Trophoblast cell (in vitro differentiated cells and primary cell): ENCODE results near the gene PPP1R1C.

ENCODE experiments used
- DNase-seq, 2 donors: peaks; one replicate each; pipeline ENCODE4 v3.0.0-alpha.2; 2016
- H2AFZ ChIP-seq: 2 replicates; pipeline ENCODE4 v1.6.1; 2013; ENCODE audit warnings: low read length, moderate library complexity, mild to moderate bottlenecking; ENCODE audit not compliant: insufficient read depth, poor library complexity
- H2AK5ac ChIP-seq: 2 replicates; pipeline ENCODE4 v1.6.1; 2013; ENCODE audit warnings: mild to moderate bottlenecking, low read length
- H2BK120ac ChIP-seq: 2 replicates; pipeline ENCODE4 v1.6.1; 2013; ENCODE audit warnings: low read length, mild to moderate bottlenecking, moderate library complexity; ENCODE audit not compliant: insufficient read depth, poor library complexity
- H2BK12ac ChIP-seq: 2 replicates; pipeline ENCODE4 v1.6.1; 2013; ENCODE audit warnings: mild to moderate bottlenecking, low read length, moderate library complexity
- H2BK5ac ChIP-seq: 2 replicates; pipeline ENCODE4 v1.6.1; 2013; ENCODE audit warnings: low read length, low read depth, moderate library complexity, mild to moderate bottlenecking; ENCODE audit not compliant: poor library complexity
- H3K14ac ChIP-seq: 2 replicates; pipeline ENCODE4 v1.6.1; 2013; ENCODE audit warnings: mild to moderate bottlenecking, low read length
- H3K18ac ChIP-seq: 2 replicates; pipeline ENCODE4 v1.6.1; 2013; ENCODE audit warnings: mild to moderate bottlenecking, low read length
- H3K23ac ChIP-seq: 2 replicates; pipeline ENCODE4 v1.6.1; 2013; ENCODE audit warnings: low read length
- H3K27ac ChIP-seq: 2 replicates; pipeline ENCODE4 v1.5.1; 2013; ENCODE audit warnings: low read depth, mild to moderate bottlenecking, inconsistent platforms, low read length, moderate library complexity
- H3K27me3 ChIP-seq: 2 replicates; pipeline ENCODE4 v1.6.1; 2013; ENCODE audit warnings: inconsistent platforms, mild to moderate bottlenecking, low read length, moderate library complexity; ENCODE audit not compliant: insufficient read depth
- H3K36me3 ChIP-seq, 2 experiments: 1 replicate in 1 of 2; 2 replicates in 1 of 2; pipeline ENCODE4 v1.6.1; 2013; ENCODE audit warnings: low read length in 2 of 2, mild to moderate bottlenecking in 2 of 2, moderate library complexity in 1 of 2; ENCODE audit not compliant: insufficient read depth in 2 of 2, control insufficient read depth in 1 of 2
- H3K4ac ChIP-seq: 2 replicates; pipeline ENCODE4 v1.6.1; 2013; ENCODE audit warnings: low read depth, mild to moderate bottlenecking, low read length, moderate library complexity
- H3K4me1 ChIP-seq, 2 experiments: 1 replicate in 1 of 2; 2 replicates in 1 of 2; pipeline ENCODE4 v1.6.1; 2013; ENCODE audit warnings: low read length in 2 of 2, mild to moderate bottlenecking in 2 of 2, moderate library complexity in 1 of 2; ENCODE audit not compliant: insufficient read depth in 2 of 2, control insufficient read depth in 1 of 2
- H3K4me2 ChIP-seq: 2 replicates; pipeline ENCODE4 v1.6.1; 2013; ENCODE audit warnings: inconsistent platforms, mild to moderate bottlenecking, low read length, moderate library complexity
- H3K4me3 ChIP-seq: 2 replicates; pipeline ENCODE4 v1.5.1; 2013; ENCODE audit warnings: mild to moderate bottlenecking, low read depth, low read length, inconsistent platforms
- H3K79me1 ChIP-seq: one replicate; pipeline ENCODE4 v1.6.1; 2013; ENCODE audit warnings: low read length
- H3K79me2 ChIP-seq: 2 replicates; pipeline ENCODE4 v1.6.1; 2013; ENCODE audit warnings: low read length, mild to moderate bottlenecking; ENCODE audit not compliant: control insufficient read depth, insufficient read depth, poor library complexity
- H3K9ac ChIP-seq: 2 replicates; pipeline ENCODE4 v1.6.1; 2013; ENCODE audit warnings: mild to moderate bottlenecking, low read length
- H3K9me3 ChIP-seq: 2 replicates; pipeline ENCODE4 v1.6.1; 2013; ENCODE audit warnings: low read depth, mild to moderate bottlenecking, control low read depth, inconsistent platforms, low read length; ENCODE audit not compliant: insufficient read depth
- H4K12ac ChIP-seq: 2 replicates; pipeline ENCODE4 v1.6.1; 2013; ENCODE audit warnings: low read depth, mild to moderate bottlenecking, low read length, moderate library complexity
- H4K8ac ChIP-seq: 2 replicates; pipeline ENCODE4 v1.6.1; 2013; ENCODE audit warnings: low read depth, mild to moderate bottlenecking, low read length, moderate library complexity
- H4K91ac ChIP-seq: one replicate; pipeline ENCODE4 v1.6.1; 2013; ENCODE audit warnings: low read depth, mild to moderate bottlenecking, low read length, moderate library complexity
- WGBS: extraction: QIAGEN DNeasy Blood & Tissue Kit; methylation state at CpG from one replicate; pipeline ENCODE4 v1.1.7; 2013; ENCODE audit warnings: missing lambda C conversion rate; ENCODE audit not compliant: insufficient read length, insufficient coverage; ENCODE audit errors: extremely low coverage; 5-methylcytosine and 5-hydroxymethylcytosine counted together

The PPP1R1C gene

GRCh38 chr2:182049372-182050148, 63.9 kb downstream of the PPP1R1C start:
- Histone ChIP-seq H2AK5ac (no peak overlapping the region), H3K14ac (no peak overlapping the region), H3K79me2 (no peaks in the 10 kb centered on the region), H3K18ac (no peak overlapping the region), H4K8ac (no peak overlapping the region), H3K79me1 (no peaks in the 10 kb centered on the region), H3K4me2 (no peak overlapping the region), H3K9ac (no peak overlapping the region), H3K4me3 (no peak overlapping the region), H3K23ac (no peak overlapping the region), H3K4me1 (no peaks in the 10 kb centered on the region), H3K27ac (no peak overlapping the region), H4K12ac (no peak overlapping the region), H3K9me3 (no peaks in the 10 kb centered on the region), H3K4ac (no peak overlapping the region), H2AFZ (no peak overlapping the region), H2BK5ac (no peak overlapping the region), H3K36me3 (no peaks in the 10 kb centered on the region), H3K27me3 (no peaks in the 10 kb centered on the region), H2BK12ac (no peak overlapping the region), H4K91ac (no peak overlapping the region), H2BK120ac (no peak overlapping the region)
- no peak for DNase-seq
- WGBS, result no CpG with 5 or more reads among the region's 3 CpGs

- H2BK120ac ChIP-seq, result no peak overlapping the region
- H4K12ac ChIP-seq, result no peak overlapping the region
- no peak overlapping the region for H2BK5ac ChIP-seq
- H3K9me3 ChIP-seq, result no peaks in the 10 kb centered on the region
- H3K27me3 ChIP-seq, result no peaks in the 10 kb centered on the region
- H3K36me3 ChIP-seq, result no peaks in the 10 kb centered on the region
- H4K8ac ChIP-seq, result no peak overlapping the region
- H3K23ac ChIP-seq, result no peak overlapping the region
- H3K4me3 ChIP-seq, result no peak overlapping the region
- no peak overlapping the region for H4K91ac ChIP-seq
- H3K14ac ChIP-seq, result no peak overlapping the region
- no peaks in the 10 kb centered on the region for H3K79me2 ChIP-seq
- H3K4ac ChIP-seq, result no peak overlapping the region
- H2BK12ac ChIP-seq, result no peak overlapping the region
- no peak overlapping the region for H3K27ac ChIP-seq
- no CpG with 5 or more reads among the region's 4 CpGs for WGBS
- H3K4me1 ChIP-seq, result no peaks in the 10 kb centered on the region
- no peak overlapping the region for H2AFZ ChIP-seq
- H3K18ac ChIP-seq, result no peak overlapping the region
- DNase-seq, result no peak
- no peak overlapping the region for H3K4me2 ChIP-seq
- no peak overlapping the region for H2AK5ac ChIP-seq
- H3K79me1 ChIP-seq, result no peaks in the 10 kb centered on the region
- H3K9ac ChIP-seq, result no peak overlapping the region
Measured at GRCh38 chr2:182050333-182051135, 64.9 kb downstream of the PPP1R1C start.

DNA sequence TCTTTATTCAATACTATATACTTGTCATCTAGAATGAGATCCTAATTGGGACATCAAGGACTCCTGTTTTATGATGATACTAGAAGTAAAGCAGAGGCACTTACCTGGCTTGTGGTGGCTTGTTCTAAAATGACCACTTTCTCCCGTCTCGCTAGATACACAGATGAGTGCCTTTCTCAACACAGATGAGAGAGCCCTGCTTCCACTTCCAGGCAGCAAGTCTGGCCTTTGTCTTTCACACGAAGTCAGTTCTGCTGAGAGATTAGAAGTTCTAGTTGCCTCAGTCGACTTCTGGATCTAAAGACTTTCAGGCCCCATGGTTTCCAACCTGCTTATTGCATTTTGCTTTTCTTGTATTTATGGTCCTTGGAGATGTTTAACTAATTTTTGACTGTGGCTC, 70.3 kb downstream of the PPP1R1C start:
- Histone ChIP-seq H3K79me2 (no peaks in the 10 kb centered on the region), H3K23ac (no peak overlapping the region), H2AFZ (no peak overlapping the region), H3K9ac (no peak overlapping the region), H4K12ac (no peak overlapping the region), H3K4me1 (no peaks in the 10 kb centered on the region), H3K14ac (no peak overlapping the region), H4K91ac (no peak overlapping the region), H3K4me2 (no peak overlapping the region), H3K79me1 (no peaks in the 10 kb centered on the region), H2BK12ac (no peak overlapping the region), H3K4me3 (no peak overlapping the region), H2BK5ac (no peak overlapping the region), H3K36me3 (no peaks in the 10 kb centered on the region), H3K9me3 (no peaks in the 10 kb centered on the region), H2AK5ac (no peak overlapping the region), H2BK120ac (no peak overlapping the region), H3K27me3 (no peaks in the 10 kb centered on the region), H4K8ac (no peak overlapping the region), H3K27ac (no peak overlapping the region), H3K18ac (no peak overlapping the region), H3K4ac (no peak overlapping the region)
- no peak for DNase-seq
- no CpG with 5 or more reads among the region's 4 CpGs for WGBS

DNA sequence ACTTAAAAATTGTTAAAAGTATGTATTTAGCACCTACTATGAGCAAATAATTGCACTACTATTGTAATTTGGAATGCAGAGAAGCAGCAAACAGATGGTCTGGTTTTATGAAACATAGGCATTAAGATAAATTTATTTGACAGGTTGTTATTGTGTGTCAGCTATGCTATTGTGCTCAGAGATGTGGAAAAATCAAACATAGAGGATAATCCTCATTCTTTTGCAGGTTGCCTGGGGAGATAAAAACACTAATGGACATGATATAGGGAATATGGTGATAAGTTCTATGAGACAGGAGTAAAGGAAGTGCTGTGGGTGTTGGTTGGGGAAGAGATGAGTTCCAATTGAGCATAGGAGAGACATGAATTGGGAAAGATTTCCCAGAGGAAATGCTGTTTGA, 71.3 kb downstream of the PPP1R1C start:
- no peak overlapping the region for H3K4me2 ChIP-seq
- no peak overlapping the region for H4K91ac ChIP-seq
- H3K27me3 ChIP-seq, result no peaks in the 10 kb centered on the region
- H3K36me3 ChIP-seq, result no peaks in the 10 kb centered on the region
- H2AK5ac ChIP-seq, result no peak overlapping the region
- H3K23ac ChIP-seq, result no peak overlapping the region
- H3K79me1 ChIP-seq, result no peaks in the 10 kb centered on the region
- no peak overlapping the region for H2BK12ac ChIP-seq
- H4K8ac ChIP-seq, result no peak overlapping the region
- H3K4me3 ChIP-seq, result no peak overlapping the region
- H4K12ac ChIP-seq, result no peak overlapping the region
- no peak overlapping the region for H3K27ac ChIP-seq
- H3K79me2 ChIP-seq, result no peaks in the 10 kb centered on the region
- no peaks in the 10 kb centered on the region for H3K4me1 ChIP-seq
- H3K18ac ChIP-seq, result no peak overlapping the region
- H3K4ac ChIP-seq, result no peak overlapping the region
- DNase-seq, result no peak
- no peak overlapping the region for H2BK120ac ChIP-seq
- H3K9ac ChIP-seq, result no peak overlapping the region
- no peak overlapping the region for H2AFZ ChIP-seq
- H2BK5ac ChIP-seq, result no peak overlapping the region
- no peak overlapping the region for H3K14ac ChIP-seq
- no peaks in the 10 kb centered on the region for H3K9me3 ChIP-seq
